Germinal center (tissue), 1 donor: ENCODE data around the gene RGS7BP.

Source experiments
- DNase-seq: peaks from one replicate; pipeline ENCODE4 v3.0.0; 2012; ENCODE audit warnings: mixed read lengths, low spot score

The RGS7BP gene

DNA sequence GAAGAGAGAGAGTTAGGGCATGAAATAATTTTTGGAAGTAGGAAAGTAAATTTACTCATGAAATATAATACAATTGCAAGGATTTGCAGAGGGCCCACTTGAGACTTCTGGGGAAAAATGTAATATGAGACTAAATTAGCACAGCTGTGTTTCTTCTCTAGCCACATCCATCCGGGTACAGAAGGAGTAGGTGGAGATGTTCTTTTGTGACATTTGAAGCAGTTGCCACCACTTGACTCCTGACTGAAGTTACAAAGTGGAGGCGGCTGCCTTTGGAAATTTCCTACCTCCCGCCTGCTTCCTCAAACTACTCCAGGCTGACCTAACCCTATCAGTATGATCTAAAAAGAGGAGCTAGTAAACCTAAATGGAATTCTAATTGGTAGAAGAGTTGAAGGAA is 126.4 kb downstream of the RGS7BP start:
- no peak for DNase-seq

DNA sequence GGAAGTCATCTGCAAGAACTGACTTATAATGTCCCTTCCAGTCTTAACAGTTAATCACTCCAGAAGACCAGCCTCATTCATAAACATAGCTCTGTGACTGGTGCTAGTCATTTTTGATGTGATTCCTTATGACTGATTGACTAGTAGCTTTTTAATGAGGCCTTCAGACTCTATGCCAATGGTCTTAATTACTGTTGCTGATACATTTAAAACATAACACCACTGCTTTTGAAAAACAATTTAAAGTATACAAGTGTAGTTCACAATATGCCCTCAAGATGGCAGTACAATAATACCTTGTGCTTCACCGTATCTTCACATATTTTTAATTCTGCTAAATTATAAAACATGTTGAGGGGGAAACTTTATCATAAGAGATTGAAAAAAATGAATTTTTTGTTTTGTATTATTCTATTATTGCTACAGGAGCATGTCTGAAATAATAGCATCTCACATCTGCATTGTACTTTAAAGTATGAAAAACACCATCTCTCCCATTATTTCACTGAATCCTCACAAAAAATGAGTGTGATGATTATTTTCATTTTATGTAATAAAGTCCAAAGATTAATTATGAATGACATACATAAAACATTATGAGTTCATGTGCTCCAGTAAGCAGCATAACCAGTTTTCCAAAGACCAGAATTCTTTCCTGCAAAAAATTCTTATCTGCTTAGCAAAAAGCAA is 129.3 kb downstream of the RGS7BP start:
- peak; percentile 20 for DNase-seq

DNA sequence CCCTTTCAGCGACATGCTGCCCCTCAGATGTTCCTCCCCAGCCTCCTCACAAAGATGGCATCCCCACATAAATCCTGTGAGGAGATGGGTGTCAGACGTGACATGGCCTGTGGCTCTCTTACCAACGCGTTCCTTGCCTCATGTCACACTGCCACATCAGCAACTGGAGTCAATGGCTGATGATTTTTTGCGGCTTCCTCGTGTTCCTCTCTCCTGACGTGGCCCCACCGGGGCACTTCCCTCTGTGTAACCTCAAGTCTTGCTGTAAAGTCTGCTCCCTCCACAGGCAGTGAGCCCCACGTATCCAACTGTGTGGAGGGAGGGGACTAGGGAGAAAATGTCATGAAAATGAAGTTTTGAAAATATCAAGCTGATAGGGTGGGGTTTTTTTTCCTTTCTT is 131.3 kb downstream of the RGS7BP start:
- DNase-seq, result no peak

DNA sequence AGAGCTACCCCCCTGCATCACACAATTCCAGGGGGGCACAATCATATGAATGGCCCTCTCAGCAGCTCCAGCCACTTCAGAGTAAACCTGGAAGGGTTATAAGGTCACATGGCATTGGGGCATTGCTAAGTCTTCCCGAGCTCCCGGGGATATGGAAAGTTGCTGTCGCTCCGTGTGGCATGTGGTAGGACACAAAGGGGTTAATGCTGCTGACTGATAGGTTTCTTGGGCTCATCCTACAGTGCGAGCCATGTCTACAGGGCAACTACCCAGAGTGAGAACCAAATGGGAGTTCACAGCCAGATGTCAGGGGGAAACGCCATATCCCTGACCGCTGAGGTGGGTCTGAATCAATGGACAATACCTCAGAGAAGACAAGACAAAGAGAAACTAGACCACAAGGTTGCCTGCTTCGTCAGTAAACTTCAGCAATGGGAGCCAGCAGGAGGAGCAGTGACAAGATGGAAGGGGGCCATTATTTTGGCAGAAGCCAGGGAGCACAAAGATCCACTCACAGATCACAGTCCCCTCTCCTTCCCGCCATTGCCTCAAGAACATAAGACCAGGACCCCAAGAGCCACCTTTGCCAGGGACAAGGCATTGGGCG is 132.1 kb downstream of the RGS7BP start:
- no peak for DNase-seq

DNA sequence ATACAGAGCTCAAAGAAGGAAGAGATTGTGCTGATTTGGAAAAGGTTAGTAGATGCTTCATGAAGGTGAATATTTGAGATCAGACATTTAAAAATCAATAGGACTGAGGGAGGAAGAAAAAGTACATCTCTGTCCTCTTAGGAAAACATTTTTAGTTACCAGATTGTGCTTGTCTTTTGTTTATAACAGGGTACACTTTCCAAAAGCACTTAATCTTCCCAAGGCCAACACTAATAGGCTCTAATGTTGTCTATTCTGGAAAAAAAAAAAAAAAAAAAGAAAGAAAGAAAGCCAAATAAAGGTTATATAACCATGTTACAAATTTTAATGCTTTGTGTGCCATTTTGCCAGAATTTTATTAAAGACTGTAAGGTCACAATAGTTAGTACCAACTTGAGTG is 139.0 kb downstream of the RGS7BP start:
- no peak for DNase-seq

DNA sequence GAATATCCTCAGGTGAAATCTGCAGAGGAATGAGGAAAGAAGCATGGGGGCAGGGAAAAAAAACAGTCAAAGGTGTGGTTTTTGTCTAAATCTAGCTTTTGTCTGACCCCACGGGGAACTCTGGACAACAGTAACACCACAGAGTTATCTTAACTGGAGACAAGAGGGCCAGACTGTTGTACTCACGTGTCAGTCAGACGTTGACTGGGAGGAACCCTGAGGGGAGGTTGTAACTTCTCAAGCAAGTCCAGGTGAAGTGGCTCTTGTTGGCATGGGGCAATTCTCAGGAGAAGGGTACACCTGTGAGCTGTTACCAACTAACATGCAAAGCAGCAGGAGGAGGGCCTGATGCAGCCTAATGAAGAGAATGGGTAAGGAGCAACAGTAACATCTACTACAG is 140.4 kb downstream of the RGS7BP start:
- DNase-seq, result no peak

DNA sequence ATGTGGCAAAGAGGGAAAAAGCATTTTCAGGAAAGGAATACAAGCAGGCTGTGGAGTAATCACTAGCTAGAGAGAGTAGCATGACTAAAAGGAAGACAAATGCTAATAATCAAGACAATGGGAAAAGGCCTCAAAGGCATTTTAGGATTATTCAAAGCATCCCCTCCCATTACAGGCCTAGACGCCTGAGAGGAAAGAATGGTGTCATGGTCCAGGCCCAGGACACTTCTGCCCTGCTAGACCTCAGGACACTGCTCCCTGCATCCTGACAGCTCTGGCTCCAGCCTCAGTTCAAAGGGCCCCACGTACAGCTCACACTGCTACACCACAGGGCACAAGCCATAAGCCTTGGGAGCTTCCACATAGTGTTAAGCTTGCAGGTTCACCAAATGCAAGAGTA is 143.7 kb downstream of the RGS7BP start:
- DNase-seq, result no peak

DNA sequence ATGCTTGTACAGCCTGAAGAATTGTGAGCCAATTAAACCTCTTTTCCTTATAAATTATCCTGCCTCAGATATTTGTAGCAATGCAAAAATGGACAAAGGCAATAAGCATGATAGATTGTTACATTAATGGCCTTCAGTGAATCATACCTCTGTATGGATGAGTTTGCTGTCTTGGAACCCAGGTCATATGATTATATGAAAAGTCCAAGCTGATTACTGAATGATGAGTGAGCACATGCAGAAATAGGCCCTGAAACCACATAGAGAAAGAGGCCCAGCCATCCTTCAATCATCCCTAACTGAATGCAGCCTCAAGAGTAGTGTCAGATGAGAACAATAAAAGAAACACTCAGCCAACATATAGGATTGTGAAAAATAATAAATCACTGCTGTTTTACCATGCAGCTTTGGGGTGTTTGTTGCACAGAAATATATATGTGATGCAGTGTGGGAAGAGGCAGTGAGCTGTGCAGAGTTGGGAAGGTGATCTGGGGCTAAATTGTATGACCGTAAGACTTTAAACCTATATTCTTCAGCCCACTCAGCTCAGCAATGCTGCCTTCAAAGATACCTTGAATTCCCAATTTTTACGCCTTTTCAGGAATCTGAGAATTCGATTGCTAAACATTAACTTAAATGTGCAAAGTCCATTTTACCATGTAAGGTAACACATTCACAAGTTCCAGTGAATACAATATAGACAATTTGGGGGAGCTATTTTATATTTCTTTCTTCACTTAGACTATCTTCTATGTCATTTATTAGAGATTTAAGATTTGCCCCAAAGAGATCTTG is 148.1 kb downstream of the RGS7BP start:
- DNase-seq, result no peak

DNA sequence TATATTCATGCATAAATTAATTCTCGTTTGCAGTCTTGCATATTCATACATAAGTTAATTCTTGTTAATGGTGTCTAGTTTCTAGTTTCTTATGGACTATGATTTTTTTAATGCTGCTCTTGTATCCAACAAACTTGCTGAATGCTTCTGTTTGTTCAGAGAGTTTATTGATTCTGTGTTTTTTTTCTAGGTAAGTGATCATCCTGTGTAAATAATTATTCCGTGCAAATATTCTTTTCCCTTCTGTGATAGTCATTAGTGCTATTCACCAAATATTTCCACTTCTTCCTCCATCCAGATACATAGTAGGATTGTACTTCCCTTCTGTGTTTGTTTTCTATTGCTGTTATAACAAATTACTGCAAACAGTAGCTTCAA is 148.7 kb downstream of the RGS7BP start:
- DNase-seq, result no peak

DNA sequence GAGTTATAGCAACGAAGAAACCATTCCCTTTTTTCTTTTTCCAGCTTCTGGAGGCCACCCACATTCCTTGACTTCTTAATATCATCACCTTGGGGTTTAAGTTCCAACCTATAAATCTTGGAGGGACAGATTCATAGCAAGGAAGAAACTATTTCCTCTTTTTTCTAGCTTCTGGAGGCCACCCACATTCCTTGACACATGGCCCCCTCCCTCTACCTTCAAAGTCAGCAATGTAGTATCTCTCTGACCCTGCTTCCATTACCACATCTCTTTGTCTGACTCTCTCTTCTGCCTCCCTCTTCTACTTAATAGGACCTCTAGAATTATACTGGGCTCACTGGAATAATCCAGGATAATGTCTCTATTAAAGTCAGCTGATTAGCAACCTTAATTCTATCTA is 149.8 kb downstream of the RGS7BP start:
- no peak for DNase-seq

DNA sequence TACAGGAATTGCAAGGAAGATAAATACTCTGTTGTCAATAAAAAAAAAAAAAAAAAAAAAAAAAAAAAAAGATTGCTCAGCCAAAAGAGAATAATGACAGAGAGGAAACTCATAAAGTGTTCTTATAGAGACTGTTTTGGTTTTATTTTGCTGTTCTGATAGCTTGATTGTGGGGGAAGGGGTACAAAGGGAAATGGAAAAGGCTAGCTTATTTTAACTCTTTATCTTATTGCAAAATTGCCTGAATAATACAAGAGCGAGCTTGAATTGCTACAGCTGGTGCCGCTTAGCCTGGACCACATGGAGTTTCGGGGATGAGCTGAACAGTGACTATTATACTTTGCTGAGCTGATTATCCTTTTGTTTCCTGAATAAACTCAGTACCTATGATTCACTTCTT is 153.5 kb downstream of the RGS7BP start:
- DNase-seq, result no peak
